KMS-11 (cell line): Measurements from ENCODE around the gene PARL.

ENCODE experiments used
- H2AFZ ChIP-seq: fragments of 200-600 bp; sonication (generic); 2 replicates; pipeline ENCODE4 v1.6.1; 2016; ENCODE audit warnings: antibody characterized with exemption, mixed run types, low read depth
- H3K27ac ChIP-seq: fragments of 200-600 bp; sonication (generic); 2 replicates; pipeline ENCODE4 v1.6.1; 2016; ENCODE audit warnings: mild to moderate bottlenecking, mixed run types
- H3K27me3 ChIP-seq: fragments of 200-600 bp; sonication (generic); 2 replicates; pipeline ENCODE4 v1.6.1; 2017; ENCODE audit warnings: mild to moderate bottlenecking, low read depth, mixed run types, moderate library complexity; ENCODE audit not compliant: insufficient read depth
- H3K36me3 ChIP-seq: fragments of 200-600 bp; sonication (generic); 2 replicates; pipeline ENCODE4 v1.6.1; 2017; ENCODE audit warnings: mild to moderate bottlenecking, mixed run types; ENCODE audit not compliant: insufficient read depth
- H3K4me1 ChIP-seq: fragments of 200-600 bp; sonication (generic); 2 replicates; pipeline ENCODE4 v1.6.1; 2016; ENCODE audit warnings: mild to moderate bottlenecking, low read depth, mixed run types; ENCODE audit not compliant: poor library complexity, severe bottlenecking
- H3K4me2 ChIP-seq: fragments of 200-600 bp; sonication (generic); 2 replicates; pipeline ENCODE4 v1.7.0; 2016; ENCODE audit warnings: mild to moderate bottlenecking, mixed run types
- H3K4me3 ChIP-seq: fragments of 200-600 bp; sonication (generic); IDR thresholded peaks from 2 replicates; pipeline ENCODE4 v1.6.1; 2017; ENCODE audit warnings: low read depth, low read length, mixed read lengths; ENCODE audit not compliant: insufficient read depth
- H3K79me2 ChIP-seq: fragments of 200-600 bp; sonication (generic); 2 replicates; pipeline ENCODE4 v1.6.1; 2016; ENCODE audit warnings: low read depth, mixed run types; ENCODE audit not compliant: insufficient read depth
- H3K9ac ChIP-seq: fragments of 200-600 bp; sonication (generic); 2 replicates; pipeline ENCODE4 v1.6.1; 2016; ENCODE audit warnings: mild to moderate bottlenecking, mixed run types
- H4K20me1 ChIP-seq: fragments of 200-600 bp; sonication (generic); 2 replicates; pipeline ENCODE4 v1.6.1; 2016; ENCODE audit warnings: mild to moderate bottlenecking, mixed run types; ENCODE audit not compliant: insufficient read depth
- CTCF ChIP-seq: fragments of 200-600 bp; sonication (generic); conservative IDR thresholded peaks from 2 replicates; pipeline ENCODE4 v1.6.1; 2017; ENCODE audit warnings: low read depth, mild to moderate bottlenecking, antibody characterized with exemption, low read length, moderate library complexity, mixed read lengths

The PARL gene

GRCh38 chr3:183814240-183814639 lies 70.4 kb downstream of the PARL start:
- Histone ChIP-seq H3K79me2 (no peaks in the 10 kb centered on the region), H3K36me3 (no peaks in the 10 kb centered on the region; the same call in 1 of the 2 replicates), H3K4me1 (no peaks in the 10 kb centered on the region)

DNA sequence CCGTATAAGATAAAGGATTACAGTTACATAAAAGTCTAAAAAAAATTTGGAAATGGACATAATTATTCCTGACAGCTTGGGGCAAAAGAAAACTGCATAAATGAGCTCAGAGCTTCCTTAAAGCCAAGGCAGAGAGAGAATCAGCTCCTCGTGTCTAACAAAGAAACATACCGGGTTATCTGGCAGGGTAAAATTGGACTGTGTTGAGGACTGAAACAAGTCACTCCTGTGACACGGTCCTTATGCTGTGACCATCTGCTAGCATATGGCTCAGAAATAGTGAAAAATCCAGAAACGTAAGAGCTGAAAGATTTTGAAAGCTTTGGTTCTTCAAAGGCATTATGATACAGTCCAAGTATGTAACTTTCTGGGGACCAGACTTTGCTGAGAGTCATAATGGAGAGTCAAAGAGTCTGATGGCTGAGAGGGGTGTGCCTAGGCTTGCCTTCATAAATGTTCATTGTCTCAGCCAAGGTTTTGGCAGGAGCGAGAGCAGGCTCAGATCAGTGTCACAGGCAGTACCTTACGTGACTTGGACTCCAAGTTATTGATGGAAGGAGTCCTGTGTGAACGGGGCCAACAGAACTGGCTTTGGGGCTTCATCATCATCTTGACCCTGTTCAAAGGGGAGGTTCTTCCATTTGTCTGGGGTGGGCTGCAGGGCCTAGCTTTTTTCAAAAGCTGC lies 71.8 kb downstream of the PARL start:
- no peak overlapping the region for H3K9ac ChIP-seq
- H3K79me2 ChIP-seq, result no peaks in the 10 kb centered on the region
- no peak overlapping the region for H3K27ac ChIP-seq
- no peak overlapping the region for H3K4me3 ChIP-seq
- no peaks in the 10 kb centered on the region for H4K20me1 ChIP-seq
- no peak overlapping the region for H2AFZ ChIP-seq
- no peak for TF ChIP-seq CTCF
- H3K4me2 ChIP-seq, result no peak overlapping the region
- H3K36me3 ChIP-seq, result no peaks in the 10 kb centered on the region; the same call in 1 of the 2 replicates
- no peaks in the 10 kb centered on the region for H3K4me1 ChIP-seq
- H3K27me3 ChIP-seq, result no peaks in the 10 kb centered on the region

More at GRCh38 chr3:183814240-183814639, 70.4 kb downstream of the PARL start:
- Histone ChIP-seq H2AFZ (no peak overlapping the region), H3K4me3 (no peak overlapping the region), H3K27me3 (no peaks in the 10 kb centered on the region), H4K20me1 (no peaks in the 10 kb centered on the region), H3K4me2 (no peak overlapping the region), H3K9ac (no peak overlapping the region), H3K27ac (no peak overlapping the region)
- no peak for TF ChIP-seq CTCF

DNA sequence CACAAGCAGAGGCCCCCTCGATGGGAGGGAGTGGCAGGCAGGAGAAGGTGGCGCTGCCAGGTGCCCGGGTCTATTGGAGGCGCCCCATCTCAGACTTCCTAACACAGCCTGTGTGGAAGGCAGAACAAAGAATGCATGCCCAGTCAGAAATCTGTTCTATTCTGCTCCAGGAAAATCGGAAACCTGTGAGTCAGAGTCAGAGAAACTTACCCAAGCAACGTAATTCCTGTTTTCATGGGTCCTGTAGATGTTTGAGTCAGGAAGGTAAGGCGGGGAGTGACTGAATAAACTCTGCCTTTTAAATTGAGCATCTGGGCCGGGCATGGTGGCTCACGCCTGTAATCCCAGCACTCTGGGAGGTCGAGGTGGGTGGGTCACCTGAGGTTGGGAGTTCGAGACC lies 73.0 kb downstream of the PARL start:
- no peaks in the 10 kb centered on the region for H4K20me1 ChIP-seq
- no peak overlapping the region for H3K4me3 ChIP-seq
- no peak overlapping the region for H3K9ac ChIP-seq
- no peaks in the 10 kb centered on the region for H3K27me3 ChIP-seq
- H3K4me1 ChIP-seq, result no peaks in the 10 kb centered on the region
- no peak for TF ChIP-seq CTCF
- H3K79me2 ChIP-seq, result no peaks in the 10 kb centered on the region
- H3K4me2 ChIP-seq, result no peak overlapping the region
- H3K36me3 ChIP-seq, result peaks cover 10% of the 10 kb centered on the region; the same call in 1 of the 2 replicates
- H2AFZ ChIP-seq, result no peak overlapping the region
- H3K27ac ChIP-seq, result no peak overlapping the region

- Histone ChIP-seq H3K9ac (no peak overlapping the region), H3K36me3 (peaks cover 12% of the 10 kb centered on the region; the same call in 1 of the 2 replicates), H3K4me1 (no peaks in the 10 kb centered on the region), H3K79me2 (no peaks in the 10 kb centered on the region), H3K27ac (no peak overlapping the region), H3K4me3 (no peak overlapping the region), H3K27me3 (no peaks in the 10 kb centered on the region), H4K20me1 (no peaks in the 10 kb centered on the region), H3K4me2 (no peak overlapping the region), H2AFZ (no peak overlapping the region)
- no peak for TF ChIP-seq CTCF
Measured at GRCh38 chr3:183810643-183811594, 73.8 kb downstream of the PARL start.
